Measurements from ENCODE around the gene ADORA2B. TPM values are rescaled to one million over a fixed set of nuclear protein-coding genes. Genes with fewer than 3 reads are reported as not detected.

Gene ADORA2B
- total and polyA plus RNA-seq, 2 of the 8 experiments (the other 6 are each of a cell fraction or from before 2014, with no cell fraction given): 2.6 to 8.2 TPM

DNA sequence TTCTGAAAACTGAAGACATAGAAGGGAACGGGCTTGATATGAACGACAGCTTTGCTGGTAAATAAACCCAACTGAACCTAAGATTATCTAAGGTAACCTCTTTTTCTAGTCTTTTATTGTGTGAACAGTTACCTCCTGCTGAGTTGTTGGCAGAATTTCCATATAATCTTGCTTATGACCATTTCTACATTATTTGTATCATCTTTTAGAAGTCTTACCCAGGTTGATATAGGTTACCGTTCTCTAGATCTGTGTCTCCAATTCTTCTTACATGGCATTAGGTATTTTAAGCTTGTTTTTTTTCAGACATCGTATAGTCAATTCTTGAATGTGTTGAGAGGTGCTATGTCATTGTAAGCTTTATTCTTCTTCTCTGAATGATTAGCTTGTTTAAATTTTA, 79.0 kb downstream of the ADORA2B start:
- POLR2A ChIA-PET (ENCODE audit: partially characterized antibody): interaction anchor here (2.6 kb wide), 1 partner anchor 12 kb away, joined by 6 read pairs; no protein-coding TSS in a partner anchor
- Histone ChIP-seq H3K23ac (ENCODE audit: insufficient read length) (no peak overlapping the region), H2BK5ac (ENCODE audit: low read depth, low read length) (no peak overlapping the region), H2AK5ac (ENCODE audit: low read depth, low read length) (no peak overlapping the region), H3K14ac (ENCODE audit: insufficient read length) (no peak overlapping the region), H2BK20ac (ENCODE audit: low read length) (no peak overlapping the region), H3K79me2 (ENCODE audit: control insufficient read depth in 1 of 2, insufficient read depth in 2 of 2, low read length in 2 of 2) (peaks cover 0 to 13% of the 10 kb centered on the region in 2 experiments; a peak in 2 of 4 replicates), H2BK120ac (replicated peaks; ENCODE audit: low read depth, low read length) (no peak overlapping the region), H3K9ac (replicated peaks in 1 of 4; ENCODE audit: extremely low read depth in 1 of 4, low read depth in 3 of 4, low read length in 3 of 4) (no peak overlapping the region), H3K9me3 (ENCODE audit: insufficient read depth in 2 of 2, low read depth in 1 of 2, low read length in 1 of 2) (no peaks in the 10 kb centered on the region), H3K4ac (replicated peaks; ENCODE audit: insufficient read length, low read depth, low read length) (no peak overlapping the region), H4K91ac (replicated peaks; ENCODE audit: insufficient read length, low read length) (no peak overlapping the region), H3K4me1 (replicated peaks in 1 of 4; ENCODE audit: control insufficient read depth in 3 of 4, insufficient read depth in 4 of 4, low read length in 3 of 4) (no peaks in the 10 kb centered on the region), H3K27ac (ENCODE audit: low read depth, low read length) (no peak overlapping the region), H3K4me2 (ENCODE audit: insufficient read depth in 1 of 2, low read depth in 2 of 2, low read length in 2 of 2) (no peak overlapping the region), H3K23me2 (ENCODE audit: low read depth, low read length) (no peaks in the 10 kb centered on the region), H2BK12ac (ENCODE audit: low read depth, low read length) (no peak overlapping the region), H3K4me3 (ENCODE audit: extremely low read depth in 1 of 4, insufficient read depth in 2 of 4, low read depth in 3 of 4, low read length in 4 of 4) (no peak overlapping the region), H3K79me1 (ENCODE audit: low read depth, low read length) (no peaks in the 10 kb centered on the region; the same call in 1 of the 2 replicates), H4K5ac (ENCODE audit: insufficient read length, low read depth, low read length) (no peak overlapping the region), H4K8ac (ENCODE audit: extremely low read depth, insufficient read depth, low read length) (no peak overlapping the region), H3K18ac (ENCODE audit: extremely low read depth, low read length) (no peak overlapping the region), H4K20me1 (replicated peaks in 1 of 2; ENCODE audit: control insufficient read depth in 1 of 2, insufficient read depth in 2 of 2, low read length in 2 of 2) (peaks cover 6 to 10% of the 10 kb centered on the region in 2 experiments), H3K36me3 (ENCODE audit: control insufficient read depth in 2 of 4, insufficient read depth in 4 of 4, low read length in 3 of 4) (peaks cover 5 to 62% (median 38%) of the 10 kb centered on the region in 4 experiments), H2AFZ (ENCODE audit: low read length) (no peak overlapping the region), H3K27me3 (replicated peaks in 1 of 4; ENCODE audit: control insufficient read depth in 3 of 4, extremely low read depth in 1 of 4, insufficient read depth in 3 of 4, low read length in 3 of 4) (no peaks in the 10 kb centered on the region), H2BK15ac (ENCODE audit: low read length) (no peak overlapping the region), H3K56ac (replicated peaks; ENCODE audit: insufficient read length, low read depth, low read length) (no peak overlapping the region)
- DNase-seq (ENCODE audit: low read depth in 1 of 2, low spot score in 2 of 2) (no peak), FAIRE-seq (no peak)
- no peak for TF ChIP-seq TAF1 (IDR thresholded peaks at IDR 0.05; ENCODE audit: low read depth, low read length)
- CTCF ChIA-PET (ENCODE audit: partially characterized antibody): no interaction called here
- WGBS, 2 experiments (ENCODE audit: extremely low coverage in 1 of 2, insufficient coverage in 1 of 2, insufficient read length in 1 of 2, insufficient replicate concordance in 2 of 2, low coverage in 1 of 2, low lambda C conversion rate in 2 of 2, missing lambda C conversion rate in 1 of 2): 90% methylated on average over 4 of the region's 4 CpGs; no CpG with 5 or more reads in 1 of the 2 experiments
